Tibial nerve (tissue), 3 donors: ENCODE results near the gene TXK.

Experiments
- POLR2A ChIP-seq, 2 donors: fragments of 450-650 bp; IDR thresholded peaks; one replicate each; pipeline ENCODE4 v1.6.1; 2017; ENCODE audit warnings: antibody characterized with exemption in 2 of 2, mild to moderate bottlenecking in 2 of 2, moderate library complexity in 2 of 2
- TF ChIP-seq, protein P1 (sequence below), 5 experiments: fragments of 200-600 bp in 3 of 5; fragments of 450-650 bp in 2 of 5; sonication (generic) in 3 of 5; IDR thresholded peaks; one replicate each; pipeline ENCODE4 v1.5.1; 2016 to 2019; ENCODE audit warnings: antibody characterized with exemption in 5 of 5, mild to moderate bottlenecking in 3 of 5, moderate library complexity in 2 of 5

DNA sequence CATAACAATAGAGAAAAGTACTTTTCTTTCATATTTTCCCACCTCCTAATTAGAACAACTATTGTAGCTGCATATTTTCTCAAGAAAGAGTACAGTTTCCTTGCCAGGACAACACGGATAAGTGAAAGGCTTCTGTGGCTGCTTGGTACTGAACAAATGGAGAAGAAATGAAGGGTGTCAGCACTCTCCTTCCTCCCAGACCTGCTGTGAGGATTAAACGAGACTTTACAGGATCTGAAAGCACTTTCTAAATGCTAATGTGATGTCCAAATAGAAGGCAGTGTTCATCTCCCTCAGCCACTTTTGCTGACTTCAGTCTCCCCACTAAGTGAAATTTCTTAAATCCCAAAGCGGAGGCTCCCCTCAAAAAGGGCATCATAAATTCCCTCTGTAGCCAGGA, 103.6 kb downstream of the TXK start:
- TF ChIP-seq, protein P1, sequence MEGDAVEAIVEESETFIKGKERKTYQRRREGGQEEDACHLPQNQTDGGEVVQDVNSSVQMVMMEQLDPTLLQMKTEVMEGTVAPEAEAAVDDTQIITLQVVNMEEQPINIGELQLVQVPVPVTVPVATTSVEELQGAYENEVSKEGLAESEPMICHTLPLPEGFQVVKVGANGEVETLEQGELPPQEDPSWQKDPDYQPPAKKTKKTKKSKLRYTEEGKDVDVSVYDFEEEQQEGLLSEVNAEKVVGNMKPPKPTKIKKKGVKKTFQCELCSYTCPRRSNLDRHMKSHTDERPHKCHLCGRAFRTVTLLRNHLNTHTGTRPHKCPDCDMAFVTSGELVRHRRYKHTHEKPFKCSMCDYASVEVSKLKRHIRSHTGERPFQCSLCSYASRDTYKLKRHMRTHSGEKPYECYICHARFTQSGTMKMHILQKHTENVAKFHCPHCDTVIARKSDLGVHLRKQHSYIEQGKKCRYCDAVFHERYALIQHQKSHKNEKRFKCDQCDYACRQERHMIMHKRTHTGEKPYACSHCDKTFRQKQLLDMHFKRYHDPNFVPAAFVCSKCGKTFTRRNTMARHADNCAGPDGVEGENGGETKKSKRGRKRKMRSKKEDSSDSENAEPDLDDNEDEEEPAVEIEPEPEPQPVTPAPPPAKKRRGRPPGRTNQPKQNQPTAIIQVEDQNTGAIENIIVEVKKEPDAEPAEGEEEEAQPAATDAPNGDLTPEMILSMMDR (IDR thresholded peaks at IDR 0.05), result no peak
- no peak for TF ChIP-seq POLR2A (IDR thresholded peaks at IDR 0.05)
